Limb (tissue), 2 donors: ENCODE measurements around the gene UQCC2.

Experiments used
- DNase-seq, 2 donors: peaks; one replicate each; pipeline ENCODE4 v3.0.0-alpha.2; 2016; ENCODE audit errors: extremely low spot score in 2 of 2

UQCC2 gene

DNA sequence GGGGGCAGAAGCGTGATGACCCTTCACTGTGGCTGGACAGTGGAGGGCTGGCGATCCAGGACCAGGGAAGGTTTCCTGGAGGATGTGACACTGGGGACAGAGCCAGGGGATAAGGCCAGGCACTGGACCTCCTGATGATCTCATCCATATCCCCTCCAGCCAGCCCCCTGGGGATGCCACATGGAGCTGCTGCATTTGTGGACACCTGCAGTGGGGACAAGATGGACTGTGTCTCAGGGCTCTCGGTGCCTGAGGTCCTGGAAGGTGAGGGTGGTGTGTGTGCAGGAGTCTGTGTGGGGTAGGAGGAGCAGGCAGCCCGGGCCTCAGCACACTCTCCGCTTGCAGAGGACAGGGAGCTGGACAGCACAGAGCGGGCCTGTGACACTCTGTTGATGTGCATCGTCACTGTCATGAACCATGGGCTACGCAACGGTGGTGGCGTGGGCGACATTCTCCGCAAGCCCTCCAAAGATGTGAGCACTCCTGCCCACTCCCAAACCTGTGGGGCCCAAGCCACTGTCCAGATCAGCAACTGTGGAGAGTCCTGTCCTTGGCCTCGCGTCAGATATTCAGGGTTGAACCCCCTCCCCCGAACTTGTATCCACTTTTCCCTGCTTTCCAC lies 19.9 kb downstream of the UQCC2 start:
- DNase-seq = no peak

DNA sequence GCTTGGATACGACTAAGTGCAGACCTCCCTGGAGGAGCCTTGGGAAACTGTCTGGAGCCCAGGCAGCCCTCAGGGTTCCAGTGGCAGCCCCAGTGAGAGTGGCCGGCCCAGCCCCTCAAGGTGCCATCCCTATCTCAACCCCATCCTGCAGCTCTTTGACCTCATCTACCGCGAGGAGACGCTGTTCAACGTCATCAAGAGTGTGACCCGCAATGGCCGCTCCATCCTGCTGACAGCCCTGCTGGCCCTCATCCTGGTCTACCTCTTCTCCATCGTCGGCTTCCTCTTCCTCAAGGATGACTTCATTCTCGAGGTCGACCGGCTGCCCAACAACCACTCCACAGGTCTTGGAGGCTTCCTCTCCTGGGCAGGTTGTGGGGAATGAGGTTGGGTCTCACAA lies 20.7 kb downstream of the UQCC2 start:
- DNase-seq = no peak

DNA sequence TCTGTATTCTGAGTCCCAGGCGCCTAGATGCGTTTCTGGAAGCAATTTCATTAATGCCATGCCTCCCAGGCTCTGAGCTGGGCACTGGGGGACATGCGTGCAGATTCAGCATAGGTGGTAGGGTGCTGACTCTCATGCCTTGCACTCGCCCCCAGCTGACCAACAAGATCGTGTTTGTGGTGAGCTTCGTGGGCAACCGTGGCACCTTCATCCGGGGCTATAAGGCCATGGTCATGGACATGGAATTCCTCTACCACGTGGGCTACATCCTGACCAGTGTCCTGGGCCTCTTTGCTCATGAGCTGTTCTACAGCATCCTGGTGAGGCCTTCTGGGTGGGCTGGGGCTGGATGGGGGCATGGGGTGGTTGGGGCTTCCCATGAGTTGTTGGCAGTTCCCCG lies 21.6 kb downstream of the UQCC2 start:
- DNase-seq = no peak

DNA sequence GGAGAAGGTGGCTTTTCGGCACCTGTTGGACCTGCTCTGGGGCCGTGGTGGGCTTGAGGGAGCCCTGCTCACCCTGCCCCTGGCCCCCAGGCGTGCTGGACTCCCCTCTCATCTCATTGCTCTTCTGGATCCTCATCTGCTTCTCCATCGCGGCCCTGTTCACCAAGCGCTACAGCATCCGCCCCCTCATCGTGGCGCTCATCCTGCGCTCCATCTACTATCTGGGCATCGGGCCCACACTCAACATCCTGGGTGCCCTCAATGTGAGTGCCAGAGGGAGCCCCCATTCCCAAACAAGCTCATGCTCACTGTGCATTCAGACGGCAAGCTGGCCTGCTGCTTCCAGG lies 22.4 kb downstream of the UQCC2 start:
- no peak for DNase-seq

DNA sequence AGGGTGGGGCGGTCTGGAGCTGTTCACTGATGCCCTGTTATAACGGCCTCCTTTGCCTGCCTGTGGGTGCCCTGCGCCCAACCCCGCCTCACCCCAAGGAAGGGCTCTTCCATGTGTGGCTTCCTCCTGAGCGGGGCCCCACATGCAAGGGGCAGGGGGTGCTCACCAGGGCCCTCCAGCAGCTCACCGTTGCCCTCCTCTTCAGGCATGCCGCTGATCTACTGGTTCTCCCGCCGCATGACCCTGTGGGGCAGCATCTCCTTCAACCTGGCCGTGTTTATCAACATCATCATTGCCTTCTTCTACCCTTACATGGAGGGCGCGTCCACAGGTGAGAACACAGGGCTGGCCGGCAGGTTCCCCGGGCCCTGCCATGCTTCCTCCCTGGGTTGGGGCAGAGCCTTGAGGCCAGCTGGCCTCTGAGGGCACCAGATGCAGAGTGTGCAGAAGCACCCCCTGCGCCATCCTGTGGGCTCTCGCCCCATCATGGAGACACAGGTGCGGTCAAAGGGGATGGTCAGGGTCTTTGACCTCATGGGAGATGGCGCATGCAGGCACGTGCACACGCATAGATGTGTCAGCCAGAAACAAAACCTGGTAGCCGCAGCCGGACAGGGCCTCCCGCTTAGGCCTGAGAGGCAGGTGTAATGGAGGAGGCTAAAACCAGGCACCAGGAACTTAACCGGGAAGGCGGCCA lies 22.9 kb downstream of the UQCC2 start:
- no peak for DNase-seq

DNA sequence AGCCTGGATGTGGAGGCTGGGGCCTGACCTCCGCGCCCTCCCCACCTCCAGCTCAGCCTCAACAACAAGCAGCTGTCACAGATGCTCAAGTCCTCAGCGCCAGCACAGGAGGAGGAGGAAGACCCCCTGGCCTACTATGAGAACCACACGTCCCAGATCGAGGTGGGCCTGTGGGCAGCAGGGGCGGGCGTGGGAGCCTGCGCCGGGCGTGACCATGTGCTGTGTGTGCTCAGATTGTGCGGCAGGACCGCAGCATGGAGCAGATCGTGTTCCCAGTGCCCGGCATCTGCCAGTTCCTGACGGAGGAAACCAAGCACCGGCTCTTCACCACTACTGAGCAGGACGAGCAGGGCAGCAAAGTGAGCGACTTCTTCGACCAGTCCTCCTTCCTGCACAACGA lies 23.5 kb downstream of the UQCC2 start:
- no peak for DNase-seq

DNA sequence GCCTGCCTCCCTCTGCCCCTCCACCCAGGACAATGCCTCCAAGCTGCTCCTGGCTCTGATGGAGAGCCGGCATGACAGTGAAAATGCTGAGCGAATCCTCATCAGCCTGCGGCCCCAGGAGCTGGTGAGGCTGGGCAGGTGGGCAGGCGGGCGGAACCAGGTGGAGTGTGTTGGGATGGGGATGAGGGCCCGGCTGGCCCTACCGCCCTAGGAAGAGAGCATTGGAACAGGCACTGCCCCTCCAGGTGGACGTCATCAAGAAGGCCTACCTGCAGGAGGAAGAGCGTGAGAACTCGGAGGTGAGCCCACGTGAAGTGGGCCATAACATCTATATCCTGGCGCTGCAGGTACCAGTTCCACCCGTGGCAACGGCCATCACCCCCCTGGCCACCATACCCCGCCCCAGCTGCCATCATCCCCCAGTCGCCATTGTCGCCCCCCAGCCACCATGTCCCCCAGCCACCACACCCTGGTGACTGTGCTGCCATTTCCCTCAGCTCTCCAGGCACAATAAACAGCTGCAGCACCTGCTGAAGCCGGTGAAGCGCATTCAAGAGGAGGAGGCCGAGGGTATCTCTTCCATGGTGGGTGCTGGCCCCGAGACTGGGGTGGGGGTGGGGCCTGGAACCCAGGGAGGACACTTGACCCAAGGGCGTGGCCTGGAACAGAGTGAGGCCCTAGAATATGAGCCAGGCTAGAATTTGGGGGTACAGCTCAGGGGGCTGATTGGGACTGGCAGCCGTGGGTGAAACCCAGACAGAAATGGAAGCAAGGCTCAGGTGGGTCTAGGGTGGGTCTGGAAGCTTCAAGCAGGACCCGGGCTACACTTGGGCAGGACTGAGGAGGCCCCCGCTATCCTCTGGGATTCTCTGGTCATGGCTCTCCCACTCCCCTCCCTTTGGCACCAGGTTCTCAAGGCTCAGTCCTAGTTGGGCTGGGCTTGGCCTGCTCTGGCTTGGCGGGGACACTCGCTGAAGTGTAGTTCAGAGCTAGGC lies 24.2 kb downstream of the UQCC2 start:
- no peak for DNase-seq

DNA sequence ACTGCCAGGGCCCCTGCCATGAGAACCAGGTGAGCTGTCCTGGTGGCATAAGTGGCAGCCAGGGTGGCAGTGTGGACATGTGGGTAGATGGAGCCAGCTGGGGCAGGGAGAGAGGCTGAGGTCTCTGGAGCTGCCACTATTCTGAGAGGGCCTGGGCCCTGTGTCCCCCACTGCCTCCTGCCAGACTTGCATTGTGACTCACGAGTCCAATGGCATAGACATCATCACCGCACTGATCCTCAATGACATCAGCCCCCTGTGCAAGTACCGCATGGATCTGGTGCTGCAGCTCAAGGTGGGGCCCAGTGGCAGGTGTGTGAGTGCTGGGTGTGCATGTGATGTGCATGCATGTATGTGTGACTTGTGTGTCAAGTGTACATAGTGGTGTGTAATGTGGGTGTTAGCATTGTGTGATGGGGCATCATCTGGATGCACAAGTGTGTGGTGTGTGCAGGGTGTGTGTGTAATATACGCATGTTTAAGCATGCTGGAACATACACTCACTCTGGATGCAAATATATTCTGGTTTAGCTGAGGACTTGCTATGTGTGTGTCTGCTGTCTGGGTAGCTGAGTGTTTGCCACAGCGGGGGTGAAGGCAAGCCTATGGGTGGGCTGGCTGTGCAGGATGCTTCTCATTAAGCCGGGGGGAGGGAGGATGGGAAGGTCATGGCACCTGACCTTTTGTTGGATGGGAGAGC lies 25.1 kb downstream of the UQCC2 start:
- no peak for DNase-seq

DNA sequence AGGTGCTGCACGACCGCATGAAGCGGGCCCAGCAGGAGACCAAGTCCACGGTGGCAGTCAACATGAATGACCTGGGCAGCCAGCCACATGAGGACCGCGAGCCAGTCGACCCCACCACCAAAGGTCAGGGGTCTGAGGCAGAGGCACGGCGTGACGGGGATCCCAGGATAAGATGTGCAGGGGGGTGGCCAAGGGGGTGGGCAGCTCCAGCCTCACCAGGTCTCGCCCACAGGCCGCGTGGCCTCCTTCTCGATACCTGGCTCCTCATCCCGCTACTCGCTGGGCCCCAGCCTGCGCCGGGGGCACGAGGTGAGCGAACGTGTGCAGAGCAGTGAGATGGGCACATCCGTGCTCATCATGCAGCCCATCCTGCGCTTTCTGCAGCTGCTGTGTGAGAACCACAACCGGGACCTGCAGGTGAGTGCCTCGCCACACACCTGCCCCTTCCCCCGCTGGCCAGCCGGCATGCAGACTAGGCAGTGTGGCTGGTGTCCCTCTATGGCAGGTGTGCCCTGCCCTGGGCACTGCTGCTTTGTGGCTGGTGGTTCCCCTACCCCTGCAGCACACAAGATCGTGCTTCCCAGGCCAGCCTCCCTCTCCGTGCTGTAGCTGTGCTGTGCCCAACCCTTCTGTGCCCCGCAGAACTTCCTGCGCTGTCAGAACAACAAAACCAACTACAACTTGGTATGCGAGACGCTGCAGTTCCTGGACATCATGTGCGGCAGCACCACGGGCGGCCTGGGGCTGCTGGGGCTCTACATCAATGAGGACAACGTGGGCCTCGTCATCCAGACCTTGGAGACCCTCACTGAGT lies 25.9 kb downstream of the UQCC2 start:
- DNase-seq = no peak

DNA sequence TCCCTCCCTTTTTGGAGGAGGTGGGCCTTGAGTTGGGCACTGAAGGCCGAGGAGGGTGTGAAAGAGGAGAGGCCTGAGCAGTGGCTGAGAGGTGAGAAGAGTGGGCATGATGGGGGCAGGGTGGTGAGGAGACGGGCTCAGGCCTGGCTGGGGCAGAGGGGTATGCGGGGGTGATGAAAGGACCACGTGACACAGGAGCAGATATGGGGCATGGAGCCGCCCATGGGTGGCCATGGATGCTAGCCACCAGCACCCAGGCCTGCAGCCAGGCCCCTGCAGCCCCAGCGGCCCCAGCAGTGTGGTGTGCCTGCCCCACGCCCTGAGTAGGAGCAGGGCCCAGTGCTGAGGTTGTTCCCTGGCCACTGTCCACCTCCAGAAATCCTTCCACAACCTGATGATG lies 26.5 kb downstream of the UQCC2 start:
- no peak for DNase-seq

DNA sequence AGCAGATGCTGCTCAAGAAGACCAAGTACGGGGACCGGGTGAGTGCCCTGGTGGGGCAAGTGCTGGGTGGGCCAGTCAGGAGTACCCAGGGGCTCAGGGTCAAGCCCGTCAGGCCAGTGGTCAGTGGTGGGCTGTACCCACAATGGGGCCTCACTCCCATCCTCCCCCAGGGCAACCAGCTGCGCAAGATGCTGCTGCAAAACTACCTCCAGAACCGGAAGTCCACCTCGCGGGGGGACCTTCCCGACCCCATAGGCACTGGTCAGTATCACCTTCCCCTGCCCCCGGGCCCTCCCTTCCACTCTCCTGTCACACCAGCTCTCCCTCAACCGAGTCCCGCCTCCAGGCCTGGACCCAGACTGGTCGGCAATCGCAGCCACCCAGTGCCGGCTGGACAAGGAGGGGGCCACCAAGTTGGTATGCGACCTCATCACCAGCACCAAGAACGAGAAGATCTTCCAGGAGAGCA lies 27.0 kb downstream of the UQCC2 start:
- no peak for DNase-seq

DNA sequence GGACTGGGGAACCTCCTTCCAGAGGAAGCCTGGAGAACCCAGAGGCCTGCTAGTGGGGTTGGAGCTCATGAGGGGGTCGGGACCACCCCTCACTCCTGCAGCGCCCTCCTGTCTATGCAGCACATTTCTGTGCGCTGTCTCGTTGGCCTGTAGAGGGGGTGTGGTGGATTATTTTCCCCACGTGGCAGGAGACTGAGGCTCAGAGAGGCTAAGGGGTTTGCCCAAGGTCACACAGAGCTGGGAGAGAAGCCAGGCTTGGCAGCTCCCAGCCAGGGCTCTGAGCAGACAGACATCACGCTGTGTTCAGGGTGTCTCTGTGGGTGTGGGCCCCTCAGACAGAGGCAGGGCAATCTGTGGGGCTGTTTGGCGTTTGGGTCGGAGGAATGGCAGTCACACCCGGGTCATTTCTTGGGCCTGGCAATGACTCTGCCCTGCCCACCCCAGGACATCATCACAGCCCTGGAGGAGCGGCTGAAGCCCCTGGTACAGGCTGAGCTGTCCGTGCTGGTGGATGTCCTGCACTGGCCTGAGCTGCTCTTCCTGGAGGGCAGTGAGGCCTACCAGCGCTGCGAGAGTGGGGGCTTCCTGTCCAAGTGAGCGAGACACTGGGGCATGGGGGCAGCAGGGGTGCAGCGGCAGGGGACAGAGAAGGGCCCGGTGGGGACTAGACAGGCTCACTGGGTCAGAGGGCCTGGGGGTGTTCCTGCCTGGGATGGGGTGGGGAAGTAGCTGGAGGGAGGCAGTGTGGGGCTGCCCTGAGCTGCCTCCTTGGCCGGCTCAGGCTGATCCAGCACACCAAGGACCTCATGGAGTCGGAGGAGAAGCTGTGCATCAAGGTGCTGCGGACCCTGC lies 27.7 kb downstream of the UQCC2 start:
- DNase-seq = no peak

DNA sequence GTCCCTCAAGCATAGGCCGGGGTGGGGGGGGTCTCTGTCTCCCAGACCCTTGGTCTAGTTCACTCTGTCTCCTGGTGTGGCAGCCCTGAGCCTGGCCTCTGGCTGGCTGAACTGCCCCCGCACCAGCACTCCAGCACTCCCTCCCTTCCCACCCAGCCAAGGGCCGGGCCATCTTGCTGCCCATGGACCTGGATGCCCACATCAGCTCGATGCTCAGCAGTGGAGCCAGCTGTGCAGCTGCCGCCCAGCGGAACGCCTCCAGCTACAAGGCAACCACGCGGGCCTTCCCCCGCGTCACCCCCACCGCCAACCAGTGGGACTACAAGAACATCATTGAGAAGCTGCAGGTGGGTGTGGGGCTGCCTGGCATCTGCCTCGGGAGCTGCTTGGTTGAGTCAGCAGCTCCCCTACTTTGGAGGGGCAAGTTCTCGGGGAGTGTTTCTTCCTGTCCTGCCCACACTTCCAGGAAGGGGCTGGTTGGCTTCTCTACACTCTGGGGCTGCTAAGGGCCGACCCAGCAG lies 28.4 kb downstream of the UQCC2 start:
- no peak for DNase-seq

DNA sequence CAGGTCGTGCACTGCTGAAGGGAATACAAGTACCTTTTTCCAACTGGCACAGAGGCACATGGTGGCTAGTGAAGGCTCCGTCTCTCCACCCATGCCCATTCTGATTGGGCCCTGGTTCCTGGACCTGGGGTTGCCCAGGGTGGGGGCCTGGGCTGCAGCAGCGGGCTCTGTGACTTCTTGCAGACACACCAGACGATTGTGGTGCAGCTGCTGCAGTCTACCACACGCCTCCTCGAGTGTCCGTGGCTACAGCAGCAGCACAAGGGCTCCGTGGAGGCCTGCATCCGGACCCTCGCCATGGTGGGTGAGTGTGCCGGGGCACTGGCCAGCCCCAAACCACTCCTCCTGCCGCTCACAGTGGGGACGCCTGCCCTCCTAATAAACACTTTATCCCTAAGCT lies 29.2 kb downstream of the UQCC2 start:
- DNase-seq = no peak

DNA sequence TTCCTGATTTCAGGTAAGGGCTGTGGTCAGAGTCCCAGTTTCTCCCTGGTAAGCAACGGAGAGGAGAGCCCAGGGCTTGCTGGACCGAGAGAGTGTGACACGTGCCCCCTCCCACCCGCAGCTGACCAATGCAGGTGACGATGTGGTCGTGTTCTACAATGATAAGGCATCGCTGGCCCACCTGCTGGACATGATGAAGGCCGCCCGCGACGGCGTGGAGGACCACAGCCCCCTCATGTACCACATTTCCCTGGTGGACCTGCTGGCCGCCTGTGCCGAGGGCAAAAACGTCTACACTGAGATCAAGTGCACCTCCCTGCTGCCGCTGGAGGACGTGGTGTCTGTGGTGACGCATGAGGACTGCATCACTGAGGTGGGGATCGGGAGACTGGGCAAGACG lies 31.7 kb downstream of the UQCC2 start:
- DNase-seq = no peak

DNA sequence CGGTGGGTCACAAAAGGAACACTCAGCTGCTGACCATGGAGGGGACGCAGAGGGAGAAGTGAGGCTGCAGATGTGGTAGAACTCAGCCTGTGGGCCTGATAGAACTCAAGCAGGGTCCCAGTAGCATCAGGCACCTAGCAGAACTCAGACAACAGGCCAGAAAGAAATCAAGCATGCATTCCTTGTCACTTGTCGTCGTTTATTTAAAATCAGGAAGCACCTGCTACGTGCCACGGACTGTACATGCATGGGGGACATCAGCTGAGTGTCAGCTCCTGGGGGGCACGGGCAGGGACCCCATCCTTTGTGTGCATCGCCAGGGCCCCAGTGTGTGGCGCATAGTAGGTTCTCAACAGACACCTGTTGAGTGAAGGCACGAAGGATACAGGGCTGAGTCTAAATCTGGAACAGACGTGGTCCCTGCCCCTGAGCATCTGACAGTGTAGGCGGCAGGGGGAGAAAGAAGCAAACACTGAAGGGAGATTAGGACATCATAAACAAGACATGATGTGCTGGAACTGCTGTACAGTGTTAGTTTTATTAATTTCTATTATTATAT lies 32.5 kb downstream of the UQCC2 start:
- DNase-seq = no peak

DNA sequence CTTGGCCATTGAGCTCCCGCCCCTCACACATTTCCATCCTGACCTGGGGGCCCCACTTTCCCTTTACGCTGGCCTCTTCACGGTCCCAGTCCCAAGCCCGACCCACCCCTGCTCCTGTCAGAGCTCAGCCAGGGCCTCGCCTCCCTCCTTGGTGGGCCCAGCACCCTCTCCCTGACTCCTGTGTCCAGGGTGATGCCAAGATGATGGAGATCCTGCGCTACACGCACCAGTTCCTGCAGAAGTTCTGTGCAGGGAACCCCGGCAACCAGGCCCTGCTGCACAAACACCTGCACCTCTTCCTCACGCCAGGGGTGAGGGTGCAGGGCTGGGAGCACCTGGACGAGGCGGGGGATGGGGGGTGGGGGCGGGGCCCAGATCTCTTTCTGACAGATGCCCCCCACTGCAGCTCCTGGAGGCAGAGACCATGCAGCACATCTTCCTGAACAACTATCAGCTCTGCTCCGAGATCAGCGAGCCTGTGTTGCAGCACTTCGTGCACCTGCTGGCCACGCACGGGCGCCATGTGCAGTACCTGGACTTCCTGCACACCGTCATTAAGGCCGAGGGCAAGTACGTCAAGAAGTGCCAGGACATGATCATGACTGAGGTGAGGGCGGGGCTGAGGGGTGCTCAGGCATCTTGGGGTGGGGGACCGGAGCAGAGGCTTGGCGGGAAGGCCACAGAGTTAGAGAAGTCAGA lies 33.1 kb downstream of the UQCC2 start:
- no peak for DNase-seq

DNA sequence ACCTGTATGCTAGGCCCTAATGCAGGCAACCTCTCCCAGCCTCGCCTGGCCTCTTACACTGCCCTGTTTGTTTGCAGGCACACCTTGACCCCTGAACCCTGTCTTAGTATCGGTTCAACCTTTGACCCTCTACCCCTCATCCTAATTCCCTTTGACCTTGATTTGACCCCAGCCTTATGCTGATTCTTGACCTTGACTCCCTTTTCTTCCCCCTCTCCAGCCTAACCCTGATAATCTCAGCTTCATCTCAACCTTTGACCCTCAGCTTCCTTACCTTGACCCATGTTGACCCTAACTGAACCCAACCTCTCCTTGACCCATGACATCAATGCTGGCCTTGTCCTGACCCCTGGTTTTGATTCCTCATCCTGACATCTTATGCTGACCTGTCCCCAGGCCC lies 33.8 kb downstream of the UQCC2 start:
- no peak for DNase-seq

DNA sequence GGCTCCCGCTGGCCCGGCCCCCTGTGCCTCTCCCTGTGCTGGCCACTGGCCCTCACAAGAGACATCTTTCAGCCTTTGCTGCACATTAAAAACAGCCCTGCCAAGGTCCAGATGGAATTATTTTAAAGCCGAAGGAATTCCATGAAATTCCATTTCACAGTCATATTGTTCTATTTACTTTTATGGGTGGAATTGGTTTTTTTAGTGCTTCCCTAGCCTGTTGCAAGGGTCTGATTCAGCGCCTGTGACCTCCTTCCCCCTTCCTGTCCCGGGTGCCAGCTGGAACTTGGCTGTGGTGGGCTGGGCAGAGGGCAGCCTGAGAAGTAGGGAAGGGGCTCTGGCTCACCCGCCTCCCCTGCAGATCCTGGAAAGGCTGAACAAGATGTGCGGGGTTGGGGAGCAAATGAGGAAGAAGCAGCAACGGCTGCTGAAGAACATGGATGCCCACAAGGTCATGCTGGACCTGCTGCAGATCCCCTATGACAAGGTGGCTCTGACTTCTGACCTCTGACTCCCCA lies 34.3 kb downstream of the UQCC2 start:
- DNase-seq = no peak
